DND-41 (cell line): ENCODE data around the gene STX16.

Experiments used
- CTCF ChIP-seq: IDR thresholded peaks from 2 replicates; pipeline ENCODE4 v1.5.1; 2012; ENCODE audit warnings: borderline replicate concordance, low read length, moderate library complexity, mild to moderate bottlenecking; ENCODE audit not compliant: poor library complexity, severe bottlenecking; ENCODE audit errors: extremely low read depth
- EZH2 ChIP-seq: IDR thresholded peaks from 3 replicates; pipeline ENCODE4 v1.6.1; 2012; ENCODE audit warnings: borderline replicate concordance, low read depth, mild to moderate bottlenecking, moderate library complexity, low read length, inconsistent platforms; ENCODE audit not compliant: severe bottlenecking

- TF ChIP-seq EZH2 (no peak), CTCF (no peak)
These were observed 31.8 kb upstream of the STX16 start for GRCh38 chr20:58619077-58619863.
